Measurements from ENCODE around the gene IFI44. TPM values are rescaled to one million over a fixed set of nuclear protein-coding genes. Genes with fewer than 3 reads are reported as not detected.

Gene IFI44
- total RNA-seq, 1 donor from 2014 or later: 41.8 TPM

Other genes with a start within 250 kb of the IFI44 start
- 4.9 TPM for gene PTGFR, start 158.9 kb upstream of the IFI44 start, total RNA-seq
- 4.4 TPM for gene IFI44L, start 29.4 kb upstream of the IFI44 start, total RNA-seq